ENCODE data around the gene CABP2. TPM values are rescaled to one million over a fixed set of nuclear protein-coding genes. Genes with fewer than 3 reads are reported as not detected.

CABP2 gene
- total and polyA plus RNA-seq, 4 donors: not detected

DNA sequence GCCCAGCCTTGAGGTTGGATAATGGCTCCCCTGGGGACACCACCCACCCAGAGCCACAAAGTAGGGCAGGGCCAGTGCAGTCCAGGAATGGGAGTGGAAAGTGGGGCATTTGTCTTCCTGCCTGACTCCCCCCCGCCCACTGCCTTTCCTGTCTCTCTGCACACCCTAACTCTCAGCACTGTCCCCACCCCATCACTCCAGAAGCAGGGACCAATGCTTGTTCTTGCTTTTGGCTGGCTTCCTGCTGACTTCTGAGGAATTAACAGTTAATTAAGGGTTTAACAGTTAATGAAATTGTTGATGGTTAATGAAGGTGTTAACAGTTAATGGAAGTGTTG lies 22.8 kb downstream of the CABP2 start (continued):
- TF ChIP-seq, protein P1, sequence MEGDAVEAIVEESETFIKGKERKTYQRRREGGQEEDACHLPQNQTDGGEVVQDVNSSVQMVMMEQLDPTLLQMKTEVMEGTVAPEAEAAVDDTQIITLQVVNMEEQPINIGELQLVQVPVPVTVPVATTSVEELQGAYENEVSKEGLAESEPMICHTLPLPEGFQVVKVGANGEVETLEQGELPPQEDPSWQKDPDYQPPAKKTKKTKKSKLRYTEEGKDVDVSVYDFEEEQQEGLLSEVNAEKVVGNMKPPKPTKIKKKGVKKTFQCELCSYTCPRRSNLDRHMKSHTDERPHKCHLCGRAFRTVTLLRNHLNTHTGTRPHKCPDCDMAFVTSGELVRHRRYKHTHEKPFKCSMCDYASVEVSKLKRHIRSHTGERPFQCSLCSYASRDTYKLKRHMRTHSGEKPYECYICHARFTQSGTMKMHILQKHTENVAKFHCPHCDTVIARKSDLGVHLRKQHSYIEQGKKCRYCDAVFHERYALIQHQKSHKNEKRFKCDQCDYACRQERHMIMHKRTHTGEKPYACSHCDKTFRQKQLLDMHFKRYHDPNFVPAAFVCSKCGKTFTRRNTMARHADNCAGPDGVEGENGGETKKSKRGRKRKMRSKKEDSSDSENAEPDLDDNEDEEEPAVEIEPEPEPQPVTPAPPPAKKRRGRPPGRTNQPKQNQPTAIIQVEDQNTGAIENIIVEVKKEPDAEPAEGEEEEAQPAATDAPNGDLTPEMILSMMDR (IDR thresholded peaks at IDR 0.05; ENCODE audit: low read depth, low read length, missing input control): no peak
- TF ChIP-seq TAF1 (conservative IDR thresholded peaks at IDR 0.05) (no peak), HNF4G (IDR thresholded peaks at IDR 0.05) (no peak)

DNA sequence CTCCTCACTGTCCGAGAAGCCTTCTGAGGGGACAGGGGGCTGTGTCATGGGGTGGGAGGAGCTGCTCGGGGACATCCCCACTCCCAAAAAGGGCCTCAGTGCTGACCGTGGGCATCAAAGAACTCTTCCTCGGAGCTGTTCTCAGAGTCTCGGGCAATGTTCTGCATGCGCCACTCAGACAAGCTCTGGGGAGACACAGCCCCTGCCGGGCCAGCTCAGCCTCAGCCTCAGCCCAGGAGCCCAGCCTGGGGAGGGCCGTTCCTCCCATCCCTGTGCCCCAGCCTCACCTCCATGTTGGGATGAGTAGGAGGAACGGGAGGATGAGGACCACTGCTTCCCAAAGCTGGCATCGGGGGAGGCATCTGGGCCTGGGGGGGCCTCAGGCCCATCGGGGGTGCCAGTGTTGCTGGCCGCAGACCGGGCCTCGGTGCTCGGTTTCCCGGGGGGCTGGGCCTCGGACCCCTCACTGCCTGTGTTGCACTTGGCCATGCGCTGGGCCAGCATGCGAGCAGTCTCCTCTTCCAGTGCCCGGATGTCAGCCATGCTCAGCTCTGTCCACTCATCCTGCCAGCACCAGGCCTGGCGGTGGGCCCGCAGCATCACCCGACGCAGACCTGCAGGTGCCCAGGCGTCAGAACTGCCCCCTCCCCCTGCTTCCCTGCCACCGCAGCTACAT lies 23.3 kb downstream of the CABP2 start:
- H3K27ac ChIP-seq (ENCODE audit: low read depth in 1 of 2, low read length in 2 of 2): no peak overlapping the region
- no peaks in the 10 kb centered on the region for H3K27me3 ChIP-seq (ENCODE audit: control insufficient read depth in 4 of 4, insufficient read depth in 4 of 4, low read length in 3 of 4)
- peaks cover 4 to 14% (median 5%) of the 10 kb centered on the region in 4 donors for H3K4me1 ChIP-seq (ENCODE audit: control insufficient read depth in 4 of 4, insufficient read depth in 4 of 4, low read length in 3 of 4)
- TF ChIP-seq, protein P2, sequence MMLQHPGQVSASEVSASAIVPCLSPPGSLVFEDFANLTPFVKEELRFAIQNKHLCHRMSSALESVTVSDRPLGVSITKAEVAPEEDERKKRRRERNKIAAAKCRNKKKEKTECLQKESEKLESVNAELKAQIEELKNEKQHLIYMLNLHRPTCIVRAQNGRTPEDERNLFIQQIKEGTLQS (IDR thresholded peaks at IDR 0.05): no peak
- no peak for TF ChIP-seq GABPA (IDR thresholded peaks at IDR 0.05 in 1 of 2, conservative IDR thresholded peaks at IDR 0.05 in 1 of 2)
- no peak for TF ChIP-seq TAF1 (conservative IDR thresholded peaks at IDR 0.05)
- no peak for TF ChIP-seq HNF4G (IDR thresholded peaks at IDR 0.05)
- no peak for TF ChIP-seq YY1 (IDR thresholded peaks at IDR 0.05)
- TF ChIP-seq NR2F2 (IDR thresholded peaks at IDR 0.05): no peak
- TF ChIP-seq FOXA1 (IDR thresholded peaks at IDR 0.05): no peak
- TF ChIP-seq FOXA2 (IDR thresholded peaks at IDR 0.05): no peak
- TF ChIP-seq, protein P3, sequence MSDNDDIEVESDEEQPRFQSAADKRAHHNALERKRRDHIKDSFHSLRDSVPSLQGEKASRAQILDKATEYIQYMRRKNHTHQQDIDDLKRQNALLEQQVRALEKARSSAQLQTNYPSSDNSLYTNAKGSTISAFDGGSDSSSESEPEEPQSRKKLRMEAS (IDR thresholded peaks at IDR 0.05): no peak
- TF ChIP-seq RXRA (IDR thresholded peaks at IDR 0.05): no peak
- no peak overlapping the region for H3K4me3 ChIP-seq (ENCODE audit: low read depth in 1 of 3, low read length in 3 of 3)
- H3K9ac ChIP-seq (ENCODE audit: low read depth in 1 of 2, low read length in 2 of 2): no peak overlapping the region
- DNase-seq (ENCODE audit: low spot score): no peak
- 97% methylated on average over 26 of the region's 26 CpGs for WGBS
- H3K9me3 ChIP-seq (ENCODE audit: control insufficient read depth in 4 of 4, low read length in 3 of 4): no peaks in the 10 kb centered on the region
- peaks cover 0 to 10% (median 2%) of the 10 kb centered on the region in 4 donors for H3K36me3 ChIP-seq (ENCODE audit: control insufficient read depth in 4 of 4, insufficient read depth in 3 of 4, low read depth in 1 of 4, low read length in 3 of 4)

DNA sequence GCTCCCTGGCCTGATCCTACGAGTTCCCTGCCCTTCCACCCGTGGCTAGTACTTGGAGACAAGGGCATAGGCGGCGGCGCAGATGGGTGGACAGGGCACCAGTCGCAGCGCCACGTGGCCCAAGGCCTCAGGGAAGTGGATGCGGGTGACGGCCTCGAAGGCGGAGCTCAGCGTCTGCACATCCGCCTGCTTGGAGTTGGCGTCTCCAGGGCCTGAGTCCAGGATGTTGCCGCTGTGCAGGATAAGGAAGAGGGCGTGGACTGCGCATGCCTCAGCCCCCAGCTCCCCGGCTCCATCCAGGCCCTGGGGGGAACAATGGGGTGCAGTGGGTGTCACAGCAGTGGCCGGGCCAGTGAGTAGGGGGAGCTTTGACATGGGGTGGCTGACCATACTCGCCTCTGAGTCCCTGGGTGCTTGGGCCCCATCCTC lies 24.7 kb downstream of the CABP2 start:
- no peak for DNase-seq (ENCODE audit: low spot score)
- no peak for TF ChIP-seq RAD21 (IDR thresholded peaks at IDR 0.05)
- no peak for TF ChIP-seq HNF4A (conservative IDR thresholded peaks at IDR 0.05)
- no peak for TF ChIP-seq YY1 (IDR thresholded peaks at IDR 0.05)
- TF ChIP-seq FOXA1 (IDR thresholded peaks at IDR 0.05): no peak
- TF ChIP-seq, protein P4, sequence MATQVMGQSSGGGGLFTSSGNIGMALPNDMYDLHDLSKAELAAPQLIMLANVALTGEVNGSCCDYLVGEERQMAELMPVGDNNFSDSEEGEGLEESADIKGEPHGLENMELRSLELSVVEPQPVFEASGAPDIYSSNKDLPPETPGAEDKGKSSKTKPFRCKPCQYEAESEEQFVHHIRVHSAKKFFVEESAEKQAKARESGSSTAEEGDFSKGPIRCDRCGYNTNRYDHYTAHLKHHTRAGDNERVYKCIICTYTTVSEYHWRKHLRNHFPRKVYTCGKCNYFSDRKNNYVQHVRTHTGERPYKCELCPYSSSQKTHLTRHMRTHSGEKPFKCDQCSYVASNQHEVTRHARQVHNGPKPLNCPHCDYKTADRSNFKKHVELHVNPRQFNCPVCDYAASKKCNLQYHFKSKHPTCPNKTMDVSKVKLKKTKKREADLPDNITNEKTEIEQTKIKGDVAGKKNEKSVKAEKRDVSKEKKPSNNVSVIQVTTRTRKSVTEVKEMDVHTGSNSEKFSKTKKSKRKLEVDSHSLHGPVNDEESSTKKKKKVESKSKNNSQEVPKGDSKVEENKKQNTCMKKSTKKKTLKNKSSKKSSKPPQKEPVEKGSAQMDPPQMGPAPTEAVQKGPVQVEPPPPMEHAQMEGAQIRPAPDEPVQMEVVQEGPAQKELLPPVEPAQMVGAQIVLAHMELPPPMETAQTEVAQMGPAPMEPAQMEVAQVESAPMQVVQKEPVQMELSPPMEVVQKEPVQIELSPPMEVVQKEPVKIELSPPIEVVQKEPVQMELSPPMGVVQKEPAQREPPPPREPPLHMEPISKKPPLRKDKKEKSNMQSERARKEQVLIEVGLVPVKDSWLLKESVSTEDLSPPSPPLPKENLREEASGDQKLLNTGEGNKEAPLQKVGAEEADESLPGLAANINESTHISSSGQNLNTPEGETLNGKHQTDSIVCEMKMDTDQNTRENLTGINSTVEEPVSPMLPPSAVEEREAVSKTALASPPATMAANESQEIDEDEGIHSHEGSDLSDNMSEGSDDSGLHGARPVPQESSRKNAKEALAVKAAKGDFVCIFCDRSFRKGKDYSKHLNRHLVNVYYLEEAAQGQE (IDR thresholded peaks at IDR 0.05): no peak
- no peak for TF ChIP-seq NR2F2 (IDR thresholded peaks at IDR 0.05)
- TF ChIP-seq HNF4G (IDR thresholded peaks at IDR 0.05): no peak
- TF ChIP-seq JUND (IDR thresholded peaks at IDR 0.05): no peak
- TF ChIP-seq, protein P3 (IDR thresholded peaks at IDR 0.05): no peak
- TF ChIP-seq, protein P1 (IDR thresholded peaks at IDR 0.05; ENCODE audit: low read depth, low read length, missing input control): no peak
- Histone ChIP-seq H3K36me3 (ENCODE audit: control insufficient read depth in 4 of 4, insufficient read depth in 3 of 4, low read depth in 1 of 4, low read length in 3 of 4) (peaks cover 0 to 12% (median 5%) of the 10 kb centered on the region in 4 donors), H3K4me3 (ENCODE audit: low read depth in 1 of 3, low read length in 3 of 3) (no peak overlapping the region), H3K9me3 (ENCODE audit: control insufficient read depth in 4 of 4, low read length in 3 of 4) (no peaks in the 10 kb centered on the region), H3K9ac (ENCODE audit: low read depth in 1 of 2, low read length in 2 of 2) (no peak overlapping the region), H3K27ac (ENCODE audit: low read depth in 1 of 2, low read length in 2 of 2) (no peak overlapping the region), H3K27me3 (ENCODE audit: control insufficient read depth in 4 of 4, insufficient read depth in 4 of 4, low read length in 3 of 4) (no peaks in the 10 kb centered on the region), H3K4me1 (ENCODE audit: control insufficient read depth in 4 of 4, insufficient read depth in 4 of 4, low read length in 3 of 4) (peaks cover 0 to under 1% (median 0%) of the 10 kb centered on the region in 4 donors)
- 91% methylated on average over 21 of the region's 21 CpGs for WGBS
